ENCODE measurements around the gene NCOA7.
A peak's percentile ranks its signal among the peaks of the same experiment; 100 is the strongest.

NCOA7 gene

DNA sequence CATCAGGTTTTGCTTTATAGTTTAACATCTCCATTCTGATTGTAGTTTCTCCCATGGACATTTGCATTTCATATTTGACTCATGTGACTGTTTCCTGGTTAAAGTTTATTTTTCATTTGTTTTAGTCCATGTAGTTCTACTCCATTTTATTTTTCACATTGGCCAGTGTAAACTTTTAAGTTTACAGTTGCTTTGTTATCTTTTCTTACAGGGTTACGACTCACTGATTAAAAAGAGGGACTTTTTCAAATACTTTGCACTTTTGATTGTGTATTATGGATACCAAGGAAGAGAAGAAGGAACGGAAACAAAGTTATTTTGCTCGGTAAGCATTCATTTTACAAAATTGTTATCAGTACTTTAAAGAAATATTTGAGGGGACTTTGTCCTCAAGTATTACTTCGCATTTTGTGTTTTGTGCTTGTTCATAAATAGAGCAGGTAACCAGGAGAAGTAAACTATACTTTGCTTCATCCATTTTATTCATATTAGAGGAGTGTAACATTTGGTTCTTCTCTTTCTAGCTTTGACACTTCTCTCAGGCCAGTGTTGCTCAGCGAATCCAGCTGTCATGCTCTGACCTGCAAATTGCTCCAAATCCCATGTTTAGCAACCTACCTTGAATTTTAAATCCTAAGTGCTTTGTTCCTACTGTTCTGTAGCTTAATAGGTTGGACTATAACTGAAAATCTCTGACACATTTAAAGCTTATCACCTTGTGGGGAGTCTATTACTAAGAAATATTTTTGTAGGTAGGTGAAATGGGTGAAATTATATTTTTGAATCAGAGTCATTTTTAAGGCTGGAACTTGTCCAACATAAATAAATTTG lies 24.5 kb downstream of the NCOA7 start:
- no peak for DNase-seq

DNA sequence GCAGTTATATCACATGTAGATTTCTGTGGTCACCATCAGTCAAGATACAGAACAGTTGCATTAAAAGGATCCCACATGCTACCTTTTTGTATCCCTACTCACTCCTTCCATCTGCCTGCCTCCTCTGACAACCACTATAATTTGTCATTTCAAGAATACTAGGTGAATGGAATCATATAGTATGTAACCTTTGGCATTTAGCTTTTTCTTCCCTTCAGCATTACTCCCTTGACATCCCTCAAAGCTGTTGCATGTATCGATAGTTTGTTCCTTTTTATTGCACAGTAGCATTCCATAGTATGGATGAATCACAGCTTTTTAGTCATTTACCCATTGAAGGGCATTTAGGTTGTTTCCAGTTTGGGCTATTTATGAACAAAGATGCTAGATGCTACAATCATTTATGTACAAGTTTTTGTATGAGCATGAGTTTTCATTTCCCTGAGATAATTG lies 26.1 kb downstream of the NCOA7 start:
- DNase-seq, result no peak

DNA sequence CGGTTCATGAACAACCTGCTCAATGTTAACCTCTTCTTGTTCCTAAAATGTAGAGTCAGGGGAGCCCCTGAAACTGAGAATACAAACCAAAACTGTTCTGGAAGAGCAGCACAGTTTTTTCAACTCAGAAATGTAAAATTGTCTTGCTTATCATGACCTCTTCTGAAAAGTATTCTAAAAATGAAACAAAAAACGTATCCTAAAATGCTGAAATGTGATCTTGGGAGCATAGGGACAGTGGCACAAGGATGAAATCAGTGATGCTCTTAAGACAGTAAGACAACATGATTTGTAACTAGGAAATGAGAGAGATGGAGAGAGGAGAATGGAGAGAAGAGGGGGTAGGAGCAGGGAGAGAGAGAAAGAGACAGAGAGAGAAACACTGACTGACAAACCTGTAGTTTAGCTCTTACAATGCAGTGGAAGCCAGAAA lies 27.5 kb downstream of the NCOA7 start:
- no peak for DNase-seq

- no peak for DNase-seq
Observed at GRCh38 chr6:125818772-125819260, 28.1 kb downstream of the NCOA7 start.

DNA sequence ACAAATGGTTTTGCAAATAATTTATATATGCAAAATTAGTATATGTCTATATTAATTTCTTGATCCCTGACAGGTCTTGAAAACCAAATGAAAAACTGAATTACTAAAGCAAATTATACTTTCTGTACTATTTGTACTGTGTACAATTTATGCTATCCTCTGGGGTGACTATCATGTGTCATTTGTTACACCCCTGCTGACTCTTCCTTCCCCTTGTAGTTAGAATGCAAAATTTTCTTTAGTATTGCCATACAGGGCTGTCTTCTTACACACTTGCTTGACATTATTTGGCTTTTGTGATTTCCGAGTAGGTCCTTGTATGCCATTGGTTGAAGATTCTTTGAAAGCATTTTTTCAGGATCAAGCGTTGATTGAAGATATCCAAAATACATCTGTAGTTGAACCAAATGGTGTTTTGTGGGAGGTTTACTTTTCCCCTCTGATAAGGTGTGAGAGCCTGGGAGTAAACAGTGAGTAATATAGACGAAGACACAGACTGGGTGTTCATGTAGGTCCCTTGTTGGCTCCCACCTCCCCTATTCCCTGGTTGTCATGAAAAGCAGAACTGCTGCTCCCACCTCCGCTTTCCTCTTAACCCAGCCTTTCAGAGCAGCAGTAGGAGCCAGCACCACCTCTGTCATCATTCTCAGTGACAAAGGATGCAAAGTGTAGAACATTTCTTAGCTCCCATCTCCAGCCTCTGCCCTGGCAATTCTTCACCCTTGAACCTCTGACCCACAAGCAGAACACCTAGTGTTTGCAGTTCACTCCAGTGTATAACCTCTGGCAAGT lies 29.0 kb downstream of the NCOA7 start:
- DNase-seq, result no peak

- DNase-seq, result no peak
Observed at GRCh38 chr6:125821825-125822281, 31.1 kb downstream of the NCOA7 start.

- DNase-seq, result no peak
Observed at GRCh38 chr6:125823180-125823579, 32.4 kb downstream of the NCOA7 start.

DNA sequence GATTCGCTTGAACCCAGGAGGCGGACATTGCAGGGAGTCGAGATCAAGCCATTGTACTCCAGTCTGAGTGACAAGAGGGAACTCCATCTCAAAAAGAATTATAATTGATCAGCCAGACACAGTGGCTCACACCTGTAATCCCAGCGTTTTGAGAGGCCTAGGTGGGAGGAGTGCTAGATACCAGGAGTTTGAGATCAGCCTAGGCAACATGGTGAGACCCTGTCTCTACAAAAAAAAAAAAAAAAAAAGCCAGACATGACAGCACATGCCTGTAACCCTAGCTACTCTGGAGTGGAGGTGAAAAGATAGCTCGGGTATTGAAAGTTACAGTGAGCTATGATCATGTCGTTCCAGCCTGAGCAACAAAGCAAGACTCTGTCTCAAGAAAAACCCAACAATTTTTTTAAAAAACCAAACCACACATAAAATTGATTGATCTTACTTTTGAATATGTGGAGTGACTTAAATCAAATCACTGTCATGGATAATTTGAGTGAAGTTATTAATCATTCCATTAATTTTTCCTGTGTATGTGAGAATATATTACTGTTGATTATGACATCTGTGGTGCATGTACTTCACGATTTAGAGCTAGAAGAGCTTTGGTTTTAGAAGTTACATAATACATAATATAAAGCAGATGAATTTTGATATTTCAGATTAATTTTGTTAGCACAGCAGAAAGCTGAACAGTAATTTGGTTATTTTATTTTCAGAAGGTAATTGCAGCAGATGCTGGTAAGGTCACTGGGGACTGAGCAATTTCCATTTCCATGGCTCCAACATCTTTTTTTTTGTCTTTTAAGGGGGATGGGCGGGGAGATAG lies 34.4 kb downstream of the NCOA7 start:
- no peak for DNase-seq

DNA sequence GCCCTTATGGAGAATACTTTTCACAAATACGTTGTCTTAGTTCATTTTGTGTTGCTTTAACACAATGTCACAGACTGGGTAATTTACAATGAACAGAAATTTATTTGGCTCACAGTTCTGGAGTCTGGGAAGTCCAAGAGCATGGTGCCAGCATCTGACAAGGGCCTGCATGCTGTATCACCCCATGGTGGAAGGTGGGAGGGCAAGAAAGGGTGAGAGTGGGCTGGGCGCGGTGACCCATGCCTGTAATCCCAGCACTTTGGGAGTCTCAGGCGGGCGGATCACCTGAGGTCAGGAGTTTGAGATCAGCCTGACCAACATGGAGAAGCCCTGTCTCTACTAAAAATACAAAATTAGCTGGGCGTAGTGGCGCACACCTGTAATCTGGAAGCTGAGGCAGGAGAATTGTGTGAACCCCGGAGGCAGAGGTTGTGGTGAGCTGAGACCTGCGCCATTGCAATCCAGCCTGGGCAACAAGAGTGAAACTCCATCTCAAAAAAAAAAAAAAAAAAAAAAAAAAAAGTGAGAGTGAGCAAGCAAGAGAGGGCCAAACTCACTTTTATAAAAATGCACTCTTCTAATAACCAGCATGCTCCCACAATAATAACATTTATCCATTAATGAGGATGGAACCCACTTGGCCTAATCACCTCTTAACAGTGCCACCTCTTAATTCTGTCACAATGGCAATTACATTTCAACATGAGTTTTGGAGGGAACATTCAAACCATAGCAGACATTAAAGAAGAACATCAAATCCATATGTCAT lies 36.1 kb downstream of the NCOA7 start:
- DNase-seq, result no peak

DNA sequence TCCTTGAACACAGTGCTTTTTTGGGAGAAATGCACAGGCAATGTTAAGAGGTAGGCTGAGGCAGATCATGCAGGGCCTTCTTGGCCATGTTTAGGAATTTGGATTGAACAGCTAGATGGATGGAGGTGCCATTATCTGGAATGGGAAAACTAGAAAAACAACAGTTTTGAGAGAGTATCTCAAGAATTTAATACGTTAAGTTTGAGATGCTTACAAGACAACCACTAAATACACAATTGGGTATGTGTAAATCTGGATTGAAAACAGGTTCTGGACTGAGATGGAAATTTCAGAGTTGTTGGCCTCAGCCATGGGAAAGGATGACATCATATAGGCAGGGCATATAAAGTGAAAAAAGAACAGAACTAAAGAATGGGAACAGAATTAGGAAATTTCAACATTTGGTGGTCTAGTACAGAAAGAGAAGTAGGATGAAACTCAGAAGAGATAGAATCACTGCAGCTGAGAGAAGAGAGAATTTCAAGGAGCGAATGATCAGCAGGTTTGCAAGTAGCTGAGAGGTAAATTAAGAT lies 37.1 kb downstream of the NCOA7 start:
- DNase-seq, result no peak

- DNase-seq, result no peak
Observed at GRCh38 chr6:125828476-125829039, 37.8 kb downstream of the NCOA7 start.

- peak; percentile 58 for DNase-seq
Observed at GRCh38 chr6:125829433-125829832, 38.7 kb downstream of the NCOA7 start.

DNA sequence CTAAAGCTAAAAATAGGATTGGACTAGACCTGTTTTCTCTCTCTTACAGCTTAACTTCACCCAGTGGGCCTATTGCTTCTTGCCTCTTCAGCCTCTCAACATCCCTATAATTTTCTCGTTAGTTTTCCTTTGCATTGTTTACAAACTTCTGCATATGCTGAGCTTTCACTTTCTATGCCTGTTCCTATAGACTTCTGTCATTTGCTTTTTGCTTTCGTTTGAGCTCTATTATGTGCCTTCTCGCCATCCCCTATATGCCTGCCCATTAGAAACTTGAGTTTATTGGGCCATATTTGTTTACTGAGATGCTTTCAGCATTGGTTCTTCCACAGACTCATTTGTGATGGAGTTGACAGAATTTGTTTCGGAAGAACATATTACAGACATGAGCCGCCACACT lies 40.9 kb downstream of the NCOA7 start:
- DNase-seq, result peak; percentile 11

DNA sequence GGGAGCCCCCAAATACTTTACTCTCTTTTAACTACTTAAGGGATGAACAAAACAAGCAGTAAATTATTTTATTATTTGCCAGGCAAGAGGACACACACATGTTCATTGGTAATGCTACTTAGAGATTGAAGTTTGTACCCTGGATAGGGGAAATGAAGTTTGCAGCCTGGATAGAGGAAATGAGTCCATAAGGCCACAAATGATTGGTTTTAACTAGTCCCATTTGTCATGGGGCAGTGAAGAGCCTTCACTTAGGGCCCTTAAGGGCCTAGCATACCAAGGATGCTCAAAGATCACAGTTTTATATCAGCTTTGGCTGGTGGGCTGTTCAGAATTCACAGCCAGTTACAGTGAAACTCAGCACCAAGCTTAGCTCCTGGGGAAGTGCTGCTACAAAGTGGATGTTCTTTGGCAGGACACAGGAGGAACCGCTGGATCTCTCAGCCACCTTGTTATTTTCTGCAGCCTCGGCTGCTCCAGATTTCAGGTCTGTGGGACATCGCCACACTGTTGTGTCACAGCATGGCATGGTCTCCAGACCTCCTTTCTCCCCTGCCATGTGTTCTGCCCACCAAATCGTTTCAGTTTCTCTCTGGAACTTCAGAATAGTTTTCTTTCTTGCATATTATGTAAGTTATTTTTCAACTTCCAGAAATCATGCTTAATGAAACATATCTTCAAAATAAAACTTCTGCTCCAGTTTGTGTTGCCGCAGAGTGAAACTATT lies 41.8 kb downstream of the NCOA7 start:
- no peak for DNase-seq

DNA sequence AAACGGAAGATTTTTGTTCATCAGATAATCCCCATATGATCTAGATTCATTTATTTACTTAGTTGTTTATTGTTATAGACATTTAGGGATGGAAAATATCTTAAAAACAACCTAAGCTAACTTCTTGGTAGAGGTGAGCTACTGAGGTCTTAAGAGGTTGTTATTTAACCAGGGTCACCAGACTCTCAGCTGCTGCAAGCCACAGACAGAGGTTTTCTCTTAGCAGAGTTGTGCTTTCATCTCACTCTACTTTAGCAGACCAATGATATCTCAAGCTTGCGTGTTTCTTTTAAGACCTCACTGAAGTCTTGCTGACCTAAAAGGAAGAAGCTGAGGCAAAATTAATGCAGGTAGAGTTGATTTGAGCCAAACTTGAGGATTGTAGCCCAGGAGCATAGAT lies 43.6 kb downstream of the NCOA7 start:
- DNase-seq, result peak; percentile 26

DNA sequence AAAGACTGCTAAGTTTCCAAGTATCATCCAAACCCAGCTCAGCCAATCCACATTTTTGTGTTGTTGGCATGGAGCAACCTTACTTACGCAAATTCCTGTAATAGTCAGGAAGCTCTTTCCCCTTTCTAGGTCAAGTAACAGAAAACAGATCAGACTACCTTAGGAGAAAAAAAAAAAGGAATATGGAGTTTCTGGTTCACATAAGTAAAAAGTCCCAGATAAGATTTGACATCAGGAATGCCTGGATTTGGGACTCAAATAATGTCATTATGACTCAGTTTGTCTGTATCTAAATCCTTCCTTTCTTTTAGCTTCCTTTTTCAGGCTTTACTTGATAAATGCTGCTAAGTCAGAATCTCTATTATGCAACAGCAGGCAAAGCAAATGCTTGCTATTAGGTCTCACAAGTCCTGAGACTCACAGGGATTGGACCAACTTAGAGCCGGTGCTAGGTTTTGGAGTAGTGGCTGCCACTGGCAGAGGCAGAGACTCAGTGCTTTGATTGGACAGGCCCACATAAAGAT lies 44.5 kb downstream of the NCOA7 start:
- no peak for DNase-seq

- DNase-seq, result no peak
Observed at GRCh38 chr6:125836466-125836865, 45.7 kb downstream of the NCOA7 start.

- no peak for DNase-seq
Observed at GRCh38 chr6:125839471-125839870, 48.7 kb downstream of the NCOA7 start.

DNA sequence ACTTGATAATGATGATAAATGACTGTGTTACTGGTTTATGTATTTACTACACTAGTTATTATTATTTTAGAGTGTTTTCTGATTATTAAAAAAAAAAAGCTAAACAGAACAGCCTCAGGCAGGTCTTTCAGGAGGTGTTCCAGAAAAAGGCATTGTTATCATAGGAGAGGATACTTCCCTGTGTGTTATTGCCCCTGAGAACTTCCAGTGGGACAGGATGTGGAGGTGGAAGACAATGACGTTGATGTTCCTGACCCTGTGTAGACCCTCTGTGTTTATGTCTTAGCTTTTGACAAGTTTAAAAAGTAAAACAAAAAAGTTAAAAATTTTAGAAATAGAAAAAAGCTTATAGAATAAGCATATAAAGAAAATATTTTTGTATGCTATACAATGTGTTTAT lies 49.1 kb downstream of the NCOA7 start:
- DNase-seq, result no peak

- no peak for DNase-seq
Observed at GRCh38 chr6:125841356-125842090, 50.8 kb downstream of the NCOA7 start.

All from CD4-positive, alpha-beta T cell treated with Interleukin-10 for 1 hour (primary cell).